Mesenchymal stem cell (in vitro differentiated cells and primary cell): Measurements from ENCODE around the gene WWOX.

Experiments used
- DNase-seq: peaks from one replicate; pipeline ENCODE4 v3.0.0-alpha.2; 2013
- H2AFZ ChIP-seq: one replicate; pipeline ENCODE4 v1.6.1; 2013; ENCODE audit warnings: low read depth, mild to moderate bottlenecking, control low read depth, inconsistent platforms, low read length, moderate library complexity
- H2AK5ac ChIP-seq: 2 replicates; pipeline ENCODE4 v1.6.1; 2013; ENCODE audit warnings: low read length, moderate library complexity, mild to moderate bottlenecking, inconsistent platforms; ENCODE audit not compliant: severe bottlenecking
- H2BK120ac ChIP-seq: one replicate; pipeline ENCODE4 v1.6.1; 2013; ENCODE audit warnings: low read depth, mild to moderate bottlenecking, inconsistent platforms, low read length, moderate library complexity
- H2BK12ac ChIP-seq, 2 experiments: one replicate each; pipeline ENCODE4 v1.6.1; 2013; ENCODE audit warnings: inconsistent platforms in 2 of 2, low read length in 2 of 2, mild to moderate bottlenecking in 2 of 2, moderate library complexity in 2 of 2, control low read depth in 1 of 2
- H2BK15ac ChIP-seq: one replicate; pipeline ENCODE4 v1.6.1; 2013; ENCODE audit warnings: mild to moderate bottlenecking, low read depth, inconsistent platforms; ENCODE audit not compliant: poor library complexity, severe bottlenecking
- H2BK5ac ChIP-seq: 2 replicates; pipeline ENCODE4 v1.6.1; 2013; ENCODE audit warnings: low read depth, mild to moderate bottlenecking, low read length, control low read depth, inconsistent platforms; ENCODE audit not compliant: poor library complexity, severe bottlenecking
- H3K14ac ChIP-seq, 2 experiments: one replicate each; pipeline ENCODE4 v1.6.1; 2013; ENCODE audit warnings: inconsistent platforms in 2 of 2, low read length in 2 of 2, control low read depth in 1 of 2, mild to moderate bottlenecking in 1 of 2, moderate library complexity in 1 of 2
- H3K18ac ChIP-seq, 2 experiments: one replicate each; pipeline ENCODE4 v1.6.1; 2013; ENCODE audit warnings: inconsistent platforms in 2 of 2, low read length in 2 of 2, control low read depth in 1 of 2, low read depth in 1 of 2, mild to moderate bottlenecking in 1 of 2
- H3K23ac ChIP-seq, 2 experiments: one replicate each; pipeline ENCODE4 v1.6.1; 2013; ENCODE audit warnings: inconsistent platforms in 2 of 2, low read length in 2 of 2, mild to moderate bottlenecking in 2 of 2, moderate library complexity in 2 of 2, control low read depth in 1 of 2
- H3K27ac ChIP-seq: 2 replicates; pipeline ENCODE4 v1.5.1; 2013; ENCODE audit warnings: mild to moderate bottlenecking, moderate library complexity, low read length, control low read depth, inconsistent platforms; ENCODE audit not compliant: poor library complexity, severe bottlenecking
- H3K27me3 ChIP-seq, 2 experiments: 2 replicates each; pipeline versions ENCODE4 v1.6.1 to v1.7.0; 2013; ENCODE audit warnings: low read length in 2 of 2, mild to moderate bottlenecking in 2 of 2, moderate library complexity in 2 of 2, control low read depth in 1 of 2, inconsistent platforms in 1 of 2; ENCODE audit not compliant: control insufficient read depth in 1 of 2, insufficient read depth in 1 of 2
- H3K36me3 ChIP-seq, 2 experiments: 2 replicates each; pipeline versions ENCODE4 v1.6.1 to v1.7.0; 2013; ENCODE audit warnings: low read length in 2 of 2, control low read depth in 1 of 2, inconsistent platforms in 1 of 2, low read depth in 1 of 2, mild to moderate bottlenecking in 1 of 2; ENCODE audit not compliant: insufficient read depth in 2 of 2, control insufficient read depth in 1 of 2
- H3K4ac ChIP-seq, 2 experiments: one replicate each; pipeline ENCODE4 v1.6.1; 2013; ENCODE audit warnings: inconsistent platforms in 2 of 2, low read length in 2 of 2, mild to moderate bottlenecking in 2 of 2, moderate library complexity in 2 of 2, control low read depth in 1 of 2, low read depth in 1 of 2
- H3K4me1 ChIP-seq: 2 replicates; pipeline ENCODE4 v1.6.1; 2013; ENCODE audit warnings: low read depth, low read length, control low read depth; ENCODE audit not compliant: control insufficient read depth, insufficient read depth
- H3K4me2 ChIP-seq: 2 replicates; pipeline ENCODE4 v1.6.1; 2013; ENCODE audit warnings: low read length, mild to moderate bottlenecking, inconsistent platforms; ENCODE audit not compliant: poor library complexity, severe bottlenecking
- H3K4me3 ChIP-seq, 2 experiments: 2 replicates each; pipeline versions ENCODE4 v1.5.1 to v1.7.0; 2013; ENCODE audit warnings: low read length in 2 of 2, mild to moderate bottlenecking in 2 of 2, control low read depth in 1 of 2, low read depth in 1 of 2; ENCODE audit not compliant: insufficient read depth in 1 of 2
- H3K79me1 ChIP-seq: replicated peaks from 2 replicates; pipeline ENCODE4 v1.6.1; 2013; ENCODE audit warnings: mild to moderate bottlenecking, control low read depth, low read length, inconsistent platforms; ENCODE audit not compliant: poor library complexity, severe bottlenecking
- H3K9ac ChIP-seq: 2 replicates; pipeline ENCODE4 v1.7.0; 2013; ENCODE audit warnings: mild to moderate bottlenecking, low read length, moderate library complexity
- H3K9me3 ChIP-seq: 2 replicates; pipeline ENCODE4 v1.7.0; 2013; ENCODE audit warnings: mild to moderate bottlenecking, low read length; ENCODE audit not compliant: control insufficient read depth
- H4K8ac ChIP-seq: one replicate; pipeline ENCODE4 v1.6.1; 2013; ENCODE audit warnings: inconsistent platforms, mild to moderate bottlenecking, low read length, moderate library complexity
- H4K91ac ChIP-seq: one replicate; pipeline ENCODE4 v1.6.1; 2013; ENCODE audit warnings: mild to moderate bottlenecking, low read length, inconsistent platforms
- WGBS: methylation state at CpG from one replicate; pipeline ENCODE4 v1.1.7; 2013; ENCODE audit warnings: mixed read lengths; 5-methylcytosine and 5-hydroxymethylcytosine counted together

WWOX gene

GRCh38 chr16:78987666-78988065, 888.2 kb downstream of the WWOX start:
- no peak overlapping the region for H3K9ac ChIP-seq
- no peak overlapping the region for H4K91ac ChIP-seq
- no peak overlapping the region for H2AK5ac ChIP-seq
- no peak overlapping the region for H2AFZ ChIP-seq
- no peak overlapping the region for H3K4me3 ChIP-seq
- no peak overlapping the region for H4K8ac ChIP-seq
- H3K79me1 ChIP-seq = no peaks in the 10 kb centered on the region
- no peak for DNase-seq
- no peak overlapping the region for H3K14ac ChIP-seq
- 74% methylated on average over 8 of the region's 8 CpGs for WGBS
- no peak overlapping the region for H3K23ac ChIP-seq
- no peak overlapping the region for H3K18ac ChIP-seq
- H3K36me3 ChIP-seq = no peaks in the 10 kb centered on the region
- no peaks in the 10 kb centered on the region for H3K27me3 ChIP-seq
- no peak overlapping the region for H2BK12ac ChIP-seq
- H3K4me1 ChIP-seq = no peaks in the 10 kb centered on the region
- H3K4me2 ChIP-seq = no peak overlapping the region
- H3K9me3 ChIP-seq = no peaks in the 10 kb centered on the region
- no peak overlapping the region for H3K4ac ChIP-seq
- H2BK5ac ChIP-seq = no peak overlapping the region
- no peak overlapping the region for H3K27ac ChIP-seq
- H2BK120ac ChIP-seq = no peak overlapping the region
- no peak overlapping the region for H2BK15ac ChIP-seq

- Histone ChIP-seq H3K4me1 (no peaks in the 10 kb centered on the region), H4K8ac (no peak overlapping the region), H3K9ac (no peak overlapping the region), H3K18ac (no peak overlapping the region), H3K4me3 (no peak overlapping the region), H3K9me3 (no peaks in the 10 kb centered on the region), H4K91ac (no peak overlapping the region), H3K14ac (no peak overlapping the region), H3K4me2 (no peak overlapping the region), H2BK12ac (no peak overlapping the region), H3K79me1 (no peaks in the 10 kb centered on the region), H2BK15ac (no peak overlapping the region), H3K36me3 (no peaks in the 10 kb centered on the region), H2AK5ac (no peak overlapping the region), H3K27ac (no peak overlapping the region), H3K23ac (no peak overlapping the region), H2AFZ (no peak overlapping the region), H2BK5ac (no peak overlapping the region), H3K27me3 (no peaks in the 10 kb centered on the region), H3K4ac (no peak overlapping the region), H2BK120ac (no peak overlapping the region)
- WGBS = 70% methylated on average over 7 of the region's 9 CpGs
- no peak for DNase-seq
Observed at GRCh38 chr16:78988361-78988969, 889.0 kb downstream of the WWOX start.

DNA sequence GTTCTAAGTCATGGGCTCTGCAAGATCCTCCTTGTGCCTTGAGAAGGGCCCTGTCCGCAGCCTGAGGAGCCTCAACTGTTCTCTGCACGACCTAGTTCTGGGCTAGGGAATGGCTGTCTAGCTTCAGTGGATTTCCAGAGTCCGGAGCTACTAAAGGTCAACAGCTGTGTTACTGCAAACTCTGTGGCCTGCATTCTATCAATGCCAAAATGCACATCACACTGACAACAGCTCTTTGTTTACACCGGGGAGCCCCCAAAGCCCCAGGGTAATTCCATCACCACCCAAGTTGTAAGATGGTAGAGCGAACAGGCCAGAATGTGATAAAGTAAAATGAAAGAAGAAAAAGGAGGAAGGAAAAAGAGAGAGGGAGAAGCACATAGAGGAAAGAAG, 890.9 kb downstream of the WWOX start:
- Histone ChIP-seq H4K91ac (no peak overlapping the region), H3K4me1 (no peaks in the 10 kb centered on the region), H3K9ac (no peak overlapping the region), H2AFZ (no peak overlapping the region), H2BK120ac (no peak overlapping the region), H2BK12ac (no peak overlapping the region), H3K14ac (no peak overlapping the region), H3K9me3 (no peaks in the 10 kb centered on the region), H3K4me2 (no peak overlapping the region), H3K4me3 (no peak overlapping the region), H3K27ac (no peak overlapping the region), H2BK5ac (no peak overlapping the region), H3K27me3 (no peaks in the 10 kb centered on the region), H3K18ac (no peak overlapping the region), H2AK5ac (no peak overlapping the region), H3K4ac (no peak overlapping the region), H4K8ac (no peak overlapping the region), H3K79me1 (no peaks in the 10 kb centered on the region), H3K36me3 (no peaks in the 10 kb centered on the region), H2BK15ac (no peak overlapping the region), H3K23ac (no peak overlapping the region)
- no peak for DNase-seq
- 18% methylated on average over 4 of the region's 5 CpGs for WGBS

DNA sequence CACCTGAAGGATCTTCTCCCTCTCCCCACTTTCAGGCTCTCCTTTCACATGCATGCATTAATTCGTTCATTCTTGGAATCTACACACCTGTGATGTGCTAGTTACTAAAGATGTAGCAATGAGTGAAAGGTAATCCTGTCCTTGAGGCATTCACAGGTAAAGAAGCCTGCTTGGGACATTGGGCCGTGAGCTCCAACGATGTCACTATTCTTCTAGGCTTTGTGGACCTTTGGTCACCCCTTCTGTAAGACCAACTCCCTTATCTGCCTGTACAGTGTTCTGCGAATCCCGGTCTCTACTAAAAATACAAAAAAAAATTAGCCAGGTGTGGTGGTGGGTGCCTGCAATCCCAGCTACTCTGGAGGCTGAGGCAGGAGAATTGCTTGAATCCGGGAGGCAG, 892.5 kb downstream of the WWOX start:
- no peaks in the 10 kb centered on the region for H3K79me1 ChIP-seq
- DNase-seq = no peak
- no peak overlapping the region for H2AFZ ChIP-seq
- no peak overlapping the region for H2AK5ac ChIP-seq
- no peaks in the 10 kb centered on the region for H3K36me3 ChIP-seq
- no peaks in the 10 kb centered on the region for H3K4me1 ChIP-seq
- H2BK120ac ChIP-seq = no peak overlapping the region
- no peak overlapping the region for H2BK12ac ChIP-seq
- 79% methylated on average over 6 of the region's 6 CpGs for WGBS
- no peak overlapping the region for H3K4me3 ChIP-seq
- no peak overlapping the region for H4K8ac ChIP-seq
- H3K4ac ChIP-seq = no peak overlapping the region
- no peak overlapping the region for H3K4me2 ChIP-seq
- H3K27ac ChIP-seq = no peak overlapping the region
- no peak overlapping the region for H3K9ac ChIP-seq
- H2BK15ac ChIP-seq = no peak overlapping the region
- no peak overlapping the region for H3K14ac ChIP-seq
- no peaks in the 10 kb centered on the region for H3K27me3 ChIP-seq
- no peak overlapping the region for H3K18ac ChIP-seq
- H2BK5ac ChIP-seq = no peak overlapping the region
- no peak overlapping the region for H4K91ac ChIP-seq
- no peak overlapping the region for H3K23ac ChIP-seq
- no peaks in the 10 kb centered on the region for H3K9me3 ChIP-seq
